Ovary (tissue), 3 donors: ENCODE data around the gene WWOX.

Source experiments
- POLR2A ChIP-seq: fragments of 450-650 bp; IDR thresholded peaks from one replicate; pipeline ENCODE4 v1.6.1; 2017; ENCODE audit warnings: antibody characterized with exemption, mild to moderate bottlenecking, moderate library complexity
- TF ChIP-seq, protein P1 (sequence below), 3 donors: fragments of 450-650 bp in 2 of 3; fragments of 200-600 bp in 1 of 3; IDR thresholded peaks; one replicate each; pipeline versions ENCODE4 v1.5.1 to v1.8.0; 2016 to 2022; ENCODE audit warnings: antibody characterized with exemption in 3 of 3, mild to moderate bottlenecking in 1 of 3
- donor health status: DM: no; HTN: no; CAD: no.

DNA sequence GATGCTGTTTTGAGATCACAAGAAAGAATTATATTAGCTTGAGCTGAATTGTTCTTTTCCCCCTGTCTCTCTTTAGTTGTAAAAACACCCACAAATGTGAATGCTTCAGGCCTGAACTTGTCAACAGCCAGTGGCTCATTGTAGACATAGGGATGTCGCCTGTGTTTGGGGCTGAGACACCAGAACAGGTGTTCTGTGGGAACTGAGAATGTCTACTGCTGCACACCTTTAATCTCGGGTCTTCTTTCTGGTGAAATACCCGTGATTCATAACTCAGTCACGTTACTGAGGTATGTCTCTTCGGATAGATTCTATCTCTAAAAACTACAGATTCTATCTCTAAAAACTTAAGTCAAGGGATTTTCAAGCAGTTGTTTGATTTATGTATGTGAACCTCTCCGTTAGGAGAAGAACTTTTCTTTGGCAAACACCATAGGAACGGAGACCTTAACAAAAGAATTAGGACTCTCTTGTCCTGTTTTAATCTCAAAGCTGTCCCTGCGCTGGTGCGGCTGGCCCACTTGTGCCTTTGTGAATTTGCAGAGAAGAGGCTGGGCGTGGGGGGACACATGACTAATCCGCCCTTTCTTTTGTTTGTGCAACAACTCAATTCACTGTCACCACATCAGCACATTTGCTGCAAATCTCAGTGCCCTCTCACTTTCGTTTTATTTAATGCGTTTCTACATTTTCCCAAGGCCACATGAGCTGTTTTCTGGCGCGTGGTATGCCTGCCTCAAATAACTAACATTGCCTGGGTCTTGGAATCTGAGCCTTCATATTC is 858.1 kb downstream of the WWOX start:
- TF ChIP-seq, protein P1, sequence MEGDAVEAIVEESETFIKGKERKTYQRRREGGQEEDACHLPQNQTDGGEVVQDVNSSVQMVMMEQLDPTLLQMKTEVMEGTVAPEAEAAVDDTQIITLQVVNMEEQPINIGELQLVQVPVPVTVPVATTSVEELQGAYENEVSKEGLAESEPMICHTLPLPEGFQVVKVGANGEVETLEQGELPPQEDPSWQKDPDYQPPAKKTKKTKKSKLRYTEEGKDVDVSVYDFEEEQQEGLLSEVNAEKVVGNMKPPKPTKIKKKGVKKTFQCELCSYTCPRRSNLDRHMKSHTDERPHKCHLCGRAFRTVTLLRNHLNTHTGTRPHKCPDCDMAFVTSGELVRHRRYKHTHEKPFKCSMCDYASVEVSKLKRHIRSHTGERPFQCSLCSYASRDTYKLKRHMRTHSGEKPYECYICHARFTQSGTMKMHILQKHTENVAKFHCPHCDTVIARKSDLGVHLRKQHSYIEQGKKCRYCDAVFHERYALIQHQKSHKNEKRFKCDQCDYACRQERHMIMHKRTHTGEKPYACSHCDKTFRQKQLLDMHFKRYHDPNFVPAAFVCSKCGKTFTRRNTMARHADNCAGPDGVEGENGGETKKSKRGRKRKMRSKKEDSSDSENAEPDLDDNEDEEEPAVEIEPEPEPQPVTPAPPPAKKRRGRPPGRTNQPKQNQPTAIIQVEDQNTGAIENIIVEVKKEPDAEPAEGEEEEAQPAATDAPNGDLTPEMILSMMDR (IDR thresholded peaks at IDR 0.05), result no peak
- TF ChIP-seq POLR2A, result no peak
